Endothelial cell of umbilical vein (primary cell): ENCODE results near the gene COG5.

Experiments used
- EZH2 ChIP-seq: IDR thresholded peaks from 2 replicates; pipeline ENCODE4 v1.6.1; 2012; ENCODE audit warnings: borderline replicate concordance, low read depth, mild to moderate bottlenecking, moderate library complexity, low read length, inconsistent platforms; ENCODE audit not compliant: severe bottlenecking
- JUN ChIP-seq: IDR thresholded peaks from 2 replicates; pipeline ENCODE4 v1.6.1; 2011; ENCODE audit warnings: borderline replicate concordance, low read depth; ENCODE audit not compliant: insufficient read length, insufficient read depth
- MYC ChIP-seq: IDR thresholded peaks from one replicate; pipeline ENCODE4 v1.6.1; 2011; ENCODE audit warnings: mild to moderate bottlenecking, low read depth, low read length
- POLR2A ChIP-seq: IDR thresholded peaks from 2 replicates; pipeline ENCODE4 v1.6.1; 2012; ENCODE audit warnings: low read depth, mild to moderate bottlenecking, control low read depth, low read length
- POLR2AphosphoS5 ChIP-seq: IDR thresholded peaks from 2 replicates; pipeline ENCODE4 v1.6.1; 2012; ENCODE audit warnings: low read depth, mild to moderate bottlenecking, control low read depth, low read length, moderate library complexity; ENCODE audit not compliant: insufficient read depth
- TF ChIP-seq, protein P1 (sequence below), 2 donors: IDR thresholded peaks; 1 replicate in 1 of 2; 2 replicates in 1 of 2; pipeline ENCODE4 v1.5.1; 2011; ENCODE audit warnings: low read length in 2 of 2, mild to moderate bottlenecking in 2 of 2, moderate library complexity in 2 of 2, control low read depth in 1 of 2, inconsistent platforms in 1 of 2, low read depth in 1 of 2; ENCODE audit not compliant: insufficient read depth in 1 of 2; ENCODE audit errors: extremely low read depth in 1 of 2

GRCh38 chr7:107472116-107472515, 91.6 kb downstream of the COG5 start:
- TF ChIP-seq, protein P1, sequence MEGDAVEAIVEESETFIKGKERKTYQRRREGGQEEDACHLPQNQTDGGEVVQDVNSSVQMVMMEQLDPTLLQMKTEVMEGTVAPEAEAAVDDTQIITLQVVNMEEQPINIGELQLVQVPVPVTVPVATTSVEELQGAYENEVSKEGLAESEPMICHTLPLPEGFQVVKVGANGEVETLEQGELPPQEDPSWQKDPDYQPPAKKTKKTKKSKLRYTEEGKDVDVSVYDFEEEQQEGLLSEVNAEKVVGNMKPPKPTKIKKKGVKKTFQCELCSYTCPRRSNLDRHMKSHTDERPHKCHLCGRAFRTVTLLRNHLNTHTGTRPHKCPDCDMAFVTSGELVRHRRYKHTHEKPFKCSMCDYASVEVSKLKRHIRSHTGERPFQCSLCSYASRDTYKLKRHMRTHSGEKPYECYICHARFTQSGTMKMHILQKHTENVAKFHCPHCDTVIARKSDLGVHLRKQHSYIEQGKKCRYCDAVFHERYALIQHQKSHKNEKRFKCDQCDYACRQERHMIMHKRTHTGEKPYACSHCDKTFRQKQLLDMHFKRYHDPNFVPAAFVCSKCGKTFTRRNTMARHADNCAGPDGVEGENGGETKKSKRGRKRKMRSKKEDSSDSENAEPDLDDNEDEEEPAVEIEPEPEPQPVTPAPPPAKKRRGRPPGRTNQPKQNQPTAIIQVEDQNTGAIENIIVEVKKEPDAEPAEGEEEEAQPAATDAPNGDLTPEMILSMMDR (IDR thresholded peaks at IDR 0.05; ENCODE audit: extremely low read depth in 1 of 2, insufficient read depth in 1 of 2, low read depth in 1 of 2, low read length in 2 of 2): no peak
- no peak for TF ChIP-seq POLR2A
- no peak for TF ChIP-seq EZH2
- TF ChIP-seq POLR2AphosphoS5: no peak
- no peak for TF ChIP-seq JUN
- TF ChIP-seq MYC: no peak
